Stimulated activated effector memory CD8-positive, alpha-beta T cell treated with anti-CD3 and anti-CD28 coated beads, Interleukin-12 subunit alpha, Interleukin-12 subunit beta, amount 100 ng/mL, for 72 hours (primary cell): ENCODE measurements around the gene OR10A4.

Experiments
- ATAC-seq: fragments of 150-1000 bp; cut with Tn5 transposase; 2 replicates; pipeline ENCODE4 v1.10.0; 2021
- DNase-seq, 2 donors: peaks; one replicate each; pipeline ENCODE4 v3.0.0; 2021 to 2022; ENCODE audit warnings: low spot score in 2 of 2
- H3K27ac Mint-ChIP-seq: one replicate; pipeline ENCODE4 v1.8.0; 2022; ENCODE audit warnings: mild to moderate bottlenecking, mixed read lengths
- H3K36me3 Mint-ChIP-seq: one replicate; pipeline ENCODE4 v1.8.0; 2022; ENCODE audit warnings: mild to moderate bottlenecking, mixed read lengths
- H3K4me1 Mint-ChIP-seq: one replicate; pipeline ENCODE4 v1.8.0; 2022; ENCODE audit warnings: mixed read lengths
- H3K4me3 Mint-ChIP-seq: one replicate; pipeline ENCODE4 v1.8.0; 2022; ENCODE audit warnings: mild to moderate bottlenecking, mixed read lengths
- H3K9me3 Mint-ChIP-seq: one replicate; pipeline ENCODE4 v1.8.0; 2022; ENCODE audit warnings: mixed read lengths

OR10A4 gene

GRCh38 chr11:6925636-6926207, 49.3 kb downstream of the OR10A4 start:
- DNase-seq (no peak), ATAC-seq (no peak)
- no peak overlapping the region for H3K27ac Mint-ChIP-seq
- peaks cover 13% of the 10 kb centered on the region for H3K4me1 Mint-ChIP-seq
- H3K36me3 Mint-ChIP-seq, result no peaks in the 10 kb centered on the region
- H3K4me3 Mint-ChIP-seq, result peak overlapping the region; percentile 70
- no peaks in the 10 kb centered on the region for H3K9me3 Mint-ChIP-seq

- no peak within 1 kb of the TSS for H3K27ac Mint-ChIP-seq
- peak; percentile 57 for ATAC-seq
Observed at GRCh38 chr11:6926208-6927029, 50.0 kb downstream of the OR10A4 start, which contains the start of gene ZNF215. TSS of gene ZNF215 (plus strand) at chr11:6926426. CDS start at chr11:6932273, 5,847 bp downstream.

GRCh38 chr11:6927030-6927617, 50.7 kb downstream of the OR10A4 start:
- ATAC-seq (no peak), DNase-seq (no peak)
- peaks cover 13% of the 10 kb centered on the region for H3K4me1 Mint-ChIP-seq
- H3K4me3 Mint-ChIP-seq, result peak overlapping the region; percentile 70
- H3K9me3 Mint-ChIP-seq, result no peaks in the 10 kb centered on the region
- H3K36me3 Mint-ChIP-seq, result no peaks in the 10 kb centered on the region
- H3K27ac Mint-ChIP-seq, result no peak overlapping the region

More at GRCh38 chr11:6926208-6927029, 50.0 kb downstream of the OR10A4 start, which contains the start of gene ZNF215:
- DNase-seq, result peak in 1 of 2 donors; percentile 67
- peak within 1 kb of the TSS; percentile 70 for H3K4me3 Mint-ChIP-seq
- H3K9me3 Mint-ChIP-seq, result no peaks in the 10 kb centered on the region
- no peaks in the 10 kb centered on the region for H3K36me3 Mint-ChIP-seq
- peaks cover 13% of the 10 kb centered on the region for H3K4me1 Mint-ChIP-seq
